ENCODE data around the gene MAGI1.

Gene MAGI1

GRCh38 chr3:65328148-65328547 is 710.6 kb downstream of the MAGI1 start:
- TF ChIP-seq REST (IDR thresholded peaks at IDR 0.05; ENCODE audit: insufficient replicate concordance, low read depth) (no peak), POLR2AphosphoS5 (IDR thresholded peaks at IDR 0.05; ENCODE audit: low read depth) (no peak), CTCF (IDR thresholded peaks at IDR 0.05; ENCODE audit: insufficient read depth, low read length) (no peak), GABPA (IDR thresholded peaks at IDR 0.05; ENCODE audit: low read depth) (no peak), SPI1 (IDR thresholded peaks at IDR 0.05; ENCODE audit: borderline replicate concordance, low read depth) (no peak)
- no peak overlapping the region for H3K27ac ChIP-seq (replicated peaks)
- no peak for DNase-seq (ENCODE audit: low read depth in 1 of 2, low spot score in 1 of 2)
- H3K27me3 ChIP-seq (ENCODE audit: insufficient read depth, poor library complexity, severe bottlenecking): no peaks in the 10 kb centered on the region
- H3K4me3 ChIP-seq (replicated peaks; ENCODE audit: insufficient read depth, low read length): no peak overlapping the region

- H3K4me3 ChIP-seq (replicated peaks; ENCODE audit: insufficient read depth, low read length): no peak overlapping the region
- DNase-seq (ENCODE audit: low read depth in 1 of 2, low spot score in 1 of 2): no peak
- no peaks in the 10 kb centered on the region for H3K27me3 ChIP-seq (ENCODE audit: insufficient read depth, poor library complexity, severe bottlenecking)
- no peak for TF ChIP-seq GABPA (IDR thresholded peaks at IDR 0.05; ENCODE audit: low read depth)
- no peak for TF ChIP-seq REST (IDR thresholded peaks at IDR 0.05; ENCODE audit: insufficient replicate concordance, low read depth)
- no peak for TF ChIP-seq SPI1 (IDR thresholded peaks at IDR 0.05; ENCODE audit: borderline replicate concordance, low read depth)
- TF ChIP-seq CTCF (IDR thresholded peaks at IDR 0.05; ENCODE audit: insufficient read depth, low read length): no peak
- no peak for TF ChIP-seq POLR2AphosphoS5 (IDR thresholded peaks at IDR 0.05; ENCODE audit: low read depth)
- no peak overlapping the region for H3K27ac ChIP-seq (replicated peaks)
These were observed 712.1 kb downstream of the MAGI1 start for GRCh38 chr3:65326574-65326973.

GRCh38 chr3:65322910-65323309 is 715.8 kb downstream of the MAGI1 start:
- H3K27me3 ChIP-seq (ENCODE audit: insufficient read depth, poor library complexity, severe bottlenecking): no peaks in the 10 kb centered on the region
- H3K4me3 ChIP-seq (replicated peaks; ENCODE audit: insufficient read depth, low read length): no peak overlapping the region
- no peak overlapping the region for H3K27ac ChIP-seq (replicated peaks)
- DNase-seq (ENCODE audit: low read depth in 1 of 2, low spot score in 1 of 2): no peak
- no peak for TF ChIP-seq POLR2AphosphoS5 (IDR thresholded peaks at IDR 0.05; ENCODE audit: low read depth)
- no peak for TF ChIP-seq REST (IDR thresholded peaks at IDR 0.05; ENCODE audit: insufficient replicate concordance, low read depth)
- no peak for TF ChIP-seq GABPA (IDR thresholded peaks at IDR 0.05; ENCODE audit: low read depth)
- no peak for TF ChIP-seq CTCF (IDR thresholded peaks at IDR 0.05; ENCODE audit: insufficient read depth, low read length)
- TF ChIP-seq SPI1 (IDR thresholded peaks at IDR 0.05; ENCODE audit: borderline replicate concordance, low read depth): no peak

Measured in HL-60 (cell line).